ENCODE data around the gene MDFI. TPM values are rescaled to one million over a fixed set of nuclear protein-coding genes. Genes with fewer than 3 reads are reported as not detected.

MDFI gene
- total and polyA plus RNA-seq, 12 donors: 0.34 to 4.4 (median 1.3) TPM

- Histone ChIP-seq H3K4me1 (peaks cover 0 to 17% (median 8%) of the 10 kb centered on the region in 9 donors), H3K9me3 (no peaks in the 10 kb centered on the region), H3K27ac (no peak overlapping the region), H3K27me3 (no peaks in the 10 kb centered on the region), H3K36me3 (peaks cover 0 to 44% (median 3%) of the 10 kb centered on the region in 9 donors), H3K4me3 (no peak overlapping the region)
- no peak for TF ChIP-seq CTCF (IDR thresholded peaks at IDR 0.05)
- WGBS, 2 donors: 92% methylated on average over 14 of the region's 14 CpGs
- no peak for DNase-seq
- intact Hi-C loops (cut with DNase I): loop anchor here in 6 of 10 donors (5.0 to 10.0 kb wide), 2 partner anchors 175 to 177 kb away; partner anchors contain the start of gene FRS3 (in 6 of the 6)
- no peak for ATAC-seq
Measured at GRCh38 chr6:41599852-41600445, 38.3 kb upstream of the MDFI start.

GRCh38 chr6:41600499-41601247 is 37.6 kb upstream of the MDFI start:
- intact Hi-C loops (cut with DNase I): loop anchor here in 6 of 10 donors (5.0 to 10.0 kb wide), 2 partner anchors 174 to 177 kb away; partner anchors contain the start of gene FRS3 (in 6 of the 6)
- no peaks in the 10 kb centered on the region for H3K27me3 ChIP-seq
- 80 to 81% methylated on average over 22 of the region's 22 CpGs for WGBS, 2 donors
- H3K4me3 ChIP-seq: no peak overlapping the region
- no peak for DNase-seq
- H3K9me3 ChIP-seq: no peaks in the 10 kb centered on the region
- ATAC-seq: no peak
- peaks cover 0 to 17% (median 8%) of the 10 kb centered on the region in 9 donors for H3K4me1 ChIP-seq
- peaks cover 0 to 37% (median 0%) of the 10 kb centered on the region in 9 donors for H3K36me3 ChIP-seq
- no peak overlapping the region for H3K27ac ChIP-seq
- no peak for TF ChIP-seq CTCF (IDR thresholded peaks at IDR 0.05)

GRCh38 chr6:41601248-41601549 is 37.1 kb upstream of the MDFI start:
- intact Hi-C loops (cut with DNase I): loop anchor here in 6 of 10 donors (5.0 to 10.0 kb wide), 2 partner anchors 174 to 176 kb away; partner anchors contain the start of gene FRS3 (in 6 of the 6)
- Histone ChIP-seq H3K27me3 (no peaks in the 10 kb centered on the region), H3K27ac (no peak overlapping the region), H3K4me1 (peaks cover 0 to 17% (median 8%) of the 10 kb centered on the region in 9 donors), H3K9me3 (no peaks in the 10 kb centered on the region), H3K4me3 (no peak overlapping the region), H3K36me3 (peaks cover 0 to 32% (median 0%) of the 10 kb centered on the region in 9 donors)
- WGBS, 2 donors: 93% methylated on average over 6 of the region's 6 CpGs
- DNase-seq (no peak), ATAC-seq (no peak)
- TF ChIP-seq CTCF (IDR thresholded peaks at IDR 0.05): no peak

- WGBS, 2 donors: 76 to 77% methylated on average over 4 of the region's 4 CpGs
- no peaks in the 10 kb centered on the region for H3K9me3 ChIP-seq
- H3K4me1 ChIP-seq: peaks cover 0 to 17% (median 8%) of the 10 kb centered on the region in 9 donors
- no peak for ATAC-seq
- no peak for DNase-seq
- no peak overlapping the region for H3K4me3 ChIP-seq
- peak overlapping the region in 1 of 10 donors; percentile 49 for H3K27ac ChIP-seq
- intact Hi-C loops (cut with DNase I): loop anchor here in 8 of 10 donors (1.0 to 10.0 kb wide), 5 partner anchors 80 to 175 kb away; partner anchors contain the start of gene FRS3 (in 6 of the 8)
- H3K36me3 ChIP-seq: peaks cover 0 to 21% (median 0%) of the 10 kb centered on the region in 9 donors
- no peak for TF ChIP-seq CTCF (IDR thresholded peaks at IDR 0.05)
- no peaks in the 10 kb centered on the region for H3K27me3 ChIP-seq
Measured at GRCh38 chr6:41602422-41602743, 35.9 kb upstream of the MDFI start.
